OCI-LY7 (cell line): Measurements from ENCODE around the gene FAM174C.

Source experiments
- EZH2phosphoT487 ChIP-seq: fragments of 200-600 bp; sonication (generic); IDR thresholded peaks from 2 replicates; pipeline ENCODE4 v1.6.1; 2018; ENCODE audit warnings: low read depth, borderline replicate concordance, mild to moderate bottlenecking, mixed run types, antibody characterized with exemption, low read length, moderate library complexity, mixed read lengths
- TF ChIP-seq, protein P1 (sequence below): fragments of 200-600 bp; sonication (generic); conservative IDR thresholded peaks from 2 replicates; pipeline ENCODE4 v1.5.1; 2014; ENCODE audit warnings: mild to moderate bottlenecking, antibody characterized with exemption, low read length, moderate library complexity, mixed read lengths

DNA sequence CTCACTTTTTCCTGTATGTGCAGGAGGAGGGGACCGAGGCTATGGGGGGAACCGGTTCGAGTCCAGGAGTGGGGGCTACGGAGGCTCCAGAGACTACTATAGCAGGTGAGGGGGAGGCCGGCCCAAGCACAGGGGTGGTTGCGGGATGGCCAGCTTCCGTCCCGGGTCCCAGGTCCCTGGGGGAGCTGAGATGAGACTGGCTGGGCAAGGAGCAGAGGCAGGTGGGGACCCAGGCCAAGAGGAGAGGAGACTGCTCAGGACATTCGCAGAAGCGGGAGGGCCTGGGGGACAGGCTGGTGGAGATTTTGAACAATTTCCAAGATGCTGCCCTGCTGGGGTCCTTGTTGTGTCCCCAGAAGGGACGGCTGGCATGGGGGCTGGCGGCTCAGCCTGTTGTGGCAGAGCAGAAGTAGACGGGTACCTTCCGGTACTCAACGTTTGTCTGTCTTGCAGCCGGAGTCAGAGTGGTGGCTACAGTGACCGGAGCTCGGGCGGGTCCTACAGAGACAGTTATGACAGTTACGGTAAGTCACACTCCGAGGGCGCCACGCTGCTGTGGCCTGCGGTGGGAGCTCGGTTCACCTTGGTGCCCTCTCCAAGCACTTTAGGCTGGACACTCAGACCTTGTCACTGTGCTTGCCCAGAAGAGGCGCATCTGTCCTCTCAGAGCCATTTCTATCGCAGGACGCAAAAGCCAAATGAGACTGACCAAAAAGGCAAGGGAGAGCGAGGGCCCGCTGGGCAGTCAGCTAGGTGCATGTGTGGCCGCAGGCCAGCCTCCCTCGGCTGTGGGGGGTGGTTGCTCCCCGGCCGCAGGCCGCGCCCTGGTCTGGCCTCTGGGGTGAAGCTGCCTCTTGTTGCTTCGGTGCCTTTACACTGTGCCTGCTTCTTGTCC, 3.6 kb upstream of the FAM174C start:
- TF ChIP-seq, protein P1, sequence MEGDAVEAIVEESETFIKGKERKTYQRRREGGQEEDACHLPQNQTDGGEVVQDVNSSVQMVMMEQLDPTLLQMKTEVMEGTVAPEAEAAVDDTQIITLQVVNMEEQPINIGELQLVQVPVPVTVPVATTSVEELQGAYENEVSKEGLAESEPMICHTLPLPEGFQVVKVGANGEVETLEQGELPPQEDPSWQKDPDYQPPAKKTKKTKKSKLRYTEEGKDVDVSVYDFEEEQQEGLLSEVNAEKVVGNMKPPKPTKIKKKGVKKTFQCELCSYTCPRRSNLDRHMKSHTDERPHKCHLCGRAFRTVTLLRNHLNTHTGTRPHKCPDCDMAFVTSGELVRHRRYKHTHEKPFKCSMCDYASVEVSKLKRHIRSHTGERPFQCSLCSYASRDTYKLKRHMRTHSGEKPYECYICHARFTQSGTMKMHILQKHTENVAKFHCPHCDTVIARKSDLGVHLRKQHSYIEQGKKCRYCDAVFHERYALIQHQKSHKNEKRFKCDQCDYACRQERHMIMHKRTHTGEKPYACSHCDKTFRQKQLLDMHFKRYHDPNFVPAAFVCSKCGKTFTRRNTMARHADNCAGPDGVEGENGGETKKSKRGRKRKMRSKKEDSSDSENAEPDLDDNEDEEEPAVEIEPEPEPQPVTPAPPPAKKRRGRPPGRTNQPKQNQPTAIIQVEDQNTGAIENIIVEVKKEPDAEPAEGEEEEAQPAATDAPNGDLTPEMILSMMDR: no peak
- TF ChIP-seq EZH2phosphoT487: no peak
